Ishikawa (cell line): ENCODE data around the gene SUCNR1.

Source experiments
- CEBPB ChIP-seq: IDR thresholded peaks from 2 replicates; pipeline ENCODE4 v1.6.1; 2012
- CREB1 ChIP-seq: IDR thresholded peaks from 2 replicates; pipeline ENCODE4 v1.6.1; 2012; ENCODE audit warnings: low read depth
- EGR1 ChIP-seq: IDR thresholded peaks from 2 replicates; pipeline ENCODE4 v1.6.1; 2012
- EP300 ChIP-seq: IDR thresholded peaks from 2 replicates; pipeline ENCODE4 v1.6.1; 2012; ENCODE audit warnings: borderline replicate concordance
- FOXM1 ChIP-seq: IDR thresholded peaks from 2 replicates; pipeline ENCODE4 v1.6.1; 2012; ENCODE audit warnings: low read depth, borderline replicate concordance
- MAX ChIP-seq: IDR thresholded peaks from 2 replicates; pipeline ENCODE4 v1.6.1; 2012
- NFIC ChIP-seq: IDR thresholded peaks from 2 replicates; pipeline ENCODE4 v1.6.1; 2012
- RAD21 ChIP-seq: IDR thresholded peaks from 2 replicates; pipeline ENCODE4 v1.6.1; 2012; ENCODE audit warnings: low read depth
- REST ChIP-seq: IDR thresholded peaks from 2 replicates; pipeline ENCODE4 v1.6.1; 2012; ENCODE audit warnings: low read depth, mild to moderate bottlenecking
- TAF1 ChIP-seq: IDR thresholded peaks from 2 replicates; pipeline ENCODE4 v1.6.1; 2012; ENCODE audit warnings: low read depth, mild to moderate bottlenecking
- TCF12 ChIP-seq: IDR thresholded peaks from 2 replicates; pipeline ENCODE4 v1.6.1; 2012; ENCODE audit warnings: low read depth
- TEAD4 ChIP-seq: IDR thresholded peaks from 2 replicates; pipeline ENCODE4 v1.6.1; 2012
- USF1 ChIP-seq: IDR thresholded peaks from 2 replicates; pipeline ENCODE4 v1.6.1; 2012
- YY1 ChIP-seq: IDR thresholded peaks from 2 replicates; pipeline ENCODE4 v1.6.1; 2012; ENCODE audit warnings: low read depth
- ZBTB7A ChIP-seq: IDR thresholded peaks from 2 replicates; pipeline ENCODE4 v1.6.1; 2012; ENCODE audit warnings: low read depth

Gene SUCNR1, protein sequence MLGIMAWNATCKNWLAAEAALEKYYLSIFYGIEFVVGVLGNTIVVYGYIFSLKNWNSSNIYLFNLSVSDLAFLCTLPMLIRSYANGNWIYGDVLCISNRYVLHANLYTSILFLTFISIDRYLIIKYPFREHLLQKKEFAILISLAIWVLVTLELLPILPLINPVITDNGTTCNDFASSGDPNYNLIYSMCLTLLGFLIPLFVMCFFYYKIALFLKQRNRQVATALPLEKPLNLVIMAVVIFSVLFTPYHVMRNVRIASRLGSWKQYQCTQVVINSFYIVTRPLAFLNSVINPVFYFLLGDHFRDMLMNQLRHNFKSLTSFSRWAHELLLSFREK

DNA sequence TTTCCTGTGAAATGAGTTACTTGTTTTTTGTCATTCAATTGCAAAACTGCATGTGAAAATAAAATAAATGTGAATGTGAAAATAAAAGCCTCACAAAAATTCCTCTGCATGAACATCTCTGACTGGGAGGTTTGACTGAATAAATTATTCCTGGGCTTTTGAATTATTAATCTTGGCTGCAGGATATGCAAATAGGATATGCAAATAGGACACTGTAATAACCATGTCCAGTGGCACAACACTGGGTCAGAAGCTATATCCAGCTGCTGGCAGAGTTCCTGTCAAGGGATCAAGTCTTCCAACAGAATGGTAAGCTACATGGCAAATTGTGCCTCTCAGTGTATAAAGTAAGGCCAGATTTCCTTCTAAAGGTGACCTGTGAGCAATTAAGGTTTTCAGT is at the start of gene SUCNR1:
Gene SUCNR1, plus strand, starts transcription at position 246 of the 400 bp plus-strand sequence. CDS start 6,250 bp downstream, outside the sequence.
- no peak for TF ChIP-seq EGR1
- no peak for TF ChIP-seq EP300
- no peak for TF ChIP-seq TAF1
- no peak for TF ChIP-seq CEBPB
- no peak for TF ChIP-seq TEAD4
- no peak for TF ChIP-seq TCF12

- TF ChIP-seq USF1 (no peak), CEBPB (no peak), ZBTB7A (no peak), REST (no peak), EP300 (no peak), CREB1 (no peak), NFIC (no peak), TAF1 (no peak), TCF12 (no peak), EGR1 (no peak)
Observed at GRCh38 chr3:151827816-151828215, 45.6 kb upstream of the SUCNR1 start.

- no peak for TF ChIP-seq NFIC
Observed at GRCh38 chr3:151835751-151836525, 37.5 kb upstream of the SUCNR1 start.

DNA sequence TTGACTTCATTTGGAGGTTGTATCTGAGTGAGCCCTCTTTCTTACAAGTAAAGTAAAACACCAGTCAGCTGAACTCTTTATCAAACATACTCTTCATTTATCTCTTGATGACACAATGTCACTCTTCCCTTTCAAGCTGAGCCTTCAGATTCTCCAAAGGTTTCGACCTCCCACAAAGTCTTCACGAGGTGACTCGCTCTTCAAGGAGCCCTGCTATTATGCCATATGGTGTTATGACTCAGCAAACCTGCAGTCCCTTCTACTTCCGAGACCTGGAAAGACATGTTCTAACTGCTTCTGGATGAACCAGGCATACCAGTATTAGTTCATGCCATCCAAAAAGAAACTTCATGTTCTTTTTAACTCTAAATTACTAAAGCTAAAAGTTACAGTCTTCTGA is 36.4 kb upstream of the SUCNR1 start:
- TF ChIP-seq TAF1 (no peak), MAX (peak; percentile 50; the same call in 1 of the 2 replicates)

DNA sequence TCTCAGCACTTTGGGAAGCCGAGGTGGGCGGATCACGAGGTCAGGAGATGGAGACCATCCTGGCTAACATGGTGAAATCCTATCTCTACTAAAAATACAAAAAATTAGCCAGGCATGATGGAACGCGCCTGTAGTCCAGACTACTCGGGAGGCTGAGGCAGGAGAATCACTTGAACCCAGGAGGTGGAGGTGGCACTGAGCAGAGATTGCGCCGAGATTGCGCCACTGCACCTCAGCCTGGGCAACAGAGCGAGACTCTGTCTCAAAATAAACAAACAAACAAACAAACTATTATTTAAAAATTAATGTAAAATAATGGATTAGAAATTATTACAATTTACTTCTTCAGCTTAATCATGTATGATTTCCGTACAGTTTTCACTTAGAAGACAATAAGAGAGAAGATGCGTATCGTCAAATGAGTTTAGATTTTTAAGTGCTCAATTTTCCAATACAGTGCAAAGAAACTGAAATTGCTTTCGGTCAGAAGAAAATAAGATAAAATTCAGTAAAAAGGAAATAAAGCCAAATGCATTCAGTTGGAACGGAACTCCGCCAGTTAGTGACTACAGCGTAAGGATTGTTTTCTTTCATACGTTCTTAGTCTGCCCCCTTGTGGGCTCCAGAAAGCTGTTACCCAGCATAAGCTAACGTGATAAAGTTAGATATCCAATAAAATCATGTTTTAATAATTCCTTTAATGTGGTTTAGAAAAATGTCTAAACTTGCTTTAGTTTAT is 34.7 kb upstream of the SUCNR1 start:
- TF ChIP-seq MAX: no peak
- peak; percentile 90 for TF ChIP-seq RAD21
- TF ChIP-seq TAF1: no peak

GRCh38 chr3:151839313-151839631 is 34.2 kb upstream of the SUCNR1 start:
- TF ChIP-seq TCF12 (no peak), CEBPB (no peak), TEAD4 (no peak), NFIC (no peak), FOXM1 (no peak), USF1 (no peak), EGR1 (no peak), REST (no peak), TAF1 (no peak), RAD21 (no peak), ZBTB7A (no peak), YY1 (no peak), EP300 (no peak), CREB1 (no peak)
